ENCODE data around the gene RNASE12.

RNASE12 gene

GRCh38 chr14:20592574-20592973, 1.4 kb upstream of the RNASE12 start:
- TF ChIP-seq CTCF (IDR thresholded peaks at IDR 0.05; ENCODE audit: low read depth, low read length, missing control alignments) = no peak
- in situ Hi-C loops (cut with HindIII; ENCODE audit: low pct_ligation_motif_present, low sequenced_read_pairs) = no loop called here
- H3K27ac ChIP-seq = no peak overlapping the region
- no peak overlapping the region for H3K4me3 ChIP-seq (ENCODE audit: low read depth, low read length)
- H3K36me3 ChIP-seq (replicated peaks) = no peaks in the 10 kb centered on the region
- H3K27me3 ChIP-seq (replicated peaks) = no peaks in the 10 kb centered on the region
- DNase-seq = no peak

- Histone ChIP-seq H3K4me3 (ENCODE audit: low read depth, low read length) (no peak within 1 kb of the TSS), H3K27ac (no peak within 1 kb of the TSS), H3K27me3 (replicated peaks) (no peaks in the 10 kb centered on the region), H3K36me3 (replicated peaks) (no peaks in the 10 kb centered on the region)
- in situ Hi-C loops (cut with HindIII; ENCODE audit: low pct_ligation_motif_present, low sequenced_read_pairs) = no loop called here
- no peak for TF ChIP-seq CTCF (IDR thresholded peaks at IDR 0.05; ENCODE audit: low read depth, low read length, missing control alignments)
- no peak for DNase-seq
These were observed 3.6 kb downstream of the RNASE12 start, which contains the start of gene RNASE11 for GRCh38 chr14:20587489-20588154. RNASE11 (minus strand) TSS chr14:20588001.

GRCh38 chr14:20583908-20584307, 7.3 kb downstream of the RNASE12 start:
- in situ Hi-C loops (cut with HindIII; ENCODE audit: low pct_ligation_motif_present, low sequenced_read_pairs) = no loop called here
- H3K36me3 ChIP-seq (replicated peaks) = no peaks in the 10 kb centered on the region
- no peak for DNase-seq
- H3K4me3 ChIP-seq (ENCODE audit: low read depth, low read length) = no peak overlapping the region
- H3K27me3 ChIP-seq (replicated peaks) = no peaks in the 10 kb centered on the region
- H3K27ac ChIP-seq = no peak overlapping the region
- no peak for TF ChIP-seq CTCF (IDR thresholded peaks at IDR 0.05; ENCODE audit: low read depth, low read length, missing control alignments)

- no peak overlapping the region for H3K4me3 ChIP-seq (ENCODE audit: low read depth, low read length)
- H3K27ac ChIP-seq = no peak overlapping the region
- H3K27me3 ChIP-seq (replicated peaks) = no peaks in the 10 kb centered on the region
- no peak for TF ChIP-seq CTCF (IDR thresholded peaks at IDR 0.05; ENCODE audit: low read depth, low read length, missing control alignments)
- in situ Hi-C loops (cut with HindIII; ENCODE audit: low pct_ligation_motif_present, low sequenced_read_pairs) = no loop called here
- no peak for DNase-seq
- H3K36me3 ChIP-seq (replicated peaks) = no peaks in the 10 kb centered on the region
These were observed 8.0 kb downstream of the RNASE12 start for GRCh38 chr14:20583142-20583541.

- DNase-seq = no peak
- in situ Hi-C loops (cut with HindIII; ENCODE audit: low pct_ligation_motif_present, low sequenced_read_pairs) = no loop called here
These were observed 10.9 kb downstream of the RNASE12 start for GRCh38 chr14:20580242-20580641.

More at GRCh38 chr14:20580242-20580641, 10.9 kb downstream of the RNASE12 start:
- H3K27ac ChIP-seq = no peak overlapping the region
- no peaks in the 10 kb centered on the region for H3K27me3 ChIP-seq (replicated peaks)
- no peaks in the 10 kb centered on the region for H3K36me3 ChIP-seq (replicated peaks)
- TF ChIP-seq CTCF (IDR thresholded peaks at IDR 0.05; ENCODE audit: low read depth, low read length, missing control alignments) = no peak
- no peak overlapping the region for H3K4me3 ChIP-seq (ENCODE audit: low read depth, low read length)

Data from brain microvascular endothelial cell (primary cell).